HCT116 (cell line): ENCODE results near the gene AKAP12. TPM values are rescaled to one million over a fixed set of nuclear protein-coding genes. Genes with fewer than 3 reads are reported as not detected.
"Not testable (repeated sequence)": the region's sequence is repeated elsewhere in the genome, so short reads cannot be mapped to it uniquely, and the experiment has no call there.

Experiments
- ATAC-seq: fragments of 200-7000 bp; cut with Tn5 transposase; 2 replicates; pipeline ENCODE4 v1.9.1; 2020; ENCODE audit warnings: mild to moderate bottlenecking, moderate library complexity
- BruUV-seq: library from RNA; stranded (reverse); fragments of 400-500 nt; replicated peaks from 2 replicates; lab custom pipeline; 2021; lab: Mats Ljungman, UMichigan
- CTCF ChIA-PET: fragments of 300-600 bp; sonication (Branson Sonifier 250); formaldehyde crosslinking; loops from one replicate; lab custom pipeline; 2021; ENCODE audit warnings: antibody characterized with exemption; lab: Charles Lee
- POLR2A ChIA-PET: fragments of 300-600, 350-600 bp; sonication (Branson Sonifier 250); formaldehyde crosslinking; loops from one replicate; lab custom pipeline; 2021; ENCODE audit warnings: antibody characterized with exemption; lab: Charles Lee
- RAD21 ChIA-PET, 2 experiments: fragments of 300-600 bp; sonication (Branson Sonifier 250); formaldehyde crosslinking; loops; one replicate each; lab custom pipeline; 2023; ENCODE audit warnings: low total read pairs in 2 of 2; ENCODE audit not compliant: uncharacterized antibody in 2 of 2, unreplicated experiment in 2 of 2, low non-redundant PET in 1 of 2; lab: Charles Lee
- DNase-seq: peaks from one replicate; pipeline ENCODE4 v3.0.0-alpha.2; 2010; ENCODE audit warnings: low read depth, low spot score
- H2AFZ ChIP-seq: fragments of 200-600 bp; shearing (Covaris generic), sonication (generic); 2 replicates; pipeline ENCODE4 v1.6.1; 2017; ENCODE audit warnings: low read depth, mixed run types, mixed read lengths, antibody characterized with exemption, low read length; ENCODE audit not compliant: poor library complexity, severe bottlenecking
- H3K27ac ChIP-seq: 2 replicates; pipeline ENCODE4 v1.5.1; 2012; ENCODE audit warnings: low read depth, low read length
- H3K27me3 ChIP-seq: fragments of 200-600 bp; sonication (generic); 2 replicates; pipeline ENCODE4 v1.6.1; 2016; ENCODE audit warnings: mixed run types, low read length, mixed read lengths; ENCODE audit not compliant: insufficient read depth
- H3K36me3 ChIP-seq, 2 experiments: fragments of 200-500 bp in 1 of 2; fragments of 200-600 bp in 1 of 2; sonication (Bioruptor generic) in 1 of 2; sonication (generic) in 1 of 2; 2 replicates each; pipeline versions ENCODE4 v1.5.1 to v1.6.1; 2014 to 2016; ENCODE audit warnings: low read length in 2 of 2, inconsistent platforms in 1 of 2, mixed read lengths in 1 of 2, mixed run types in 1 of 2; ENCODE audit not compliant: insufficient read depth in 2 of 2, control insufficient read depth in 1 of 2
- H3K4me1 ChIP-seq, 2 experiments: fragments of 200-600 bp in 1 of 2; sonication (generic) in 1 of 2; 2 replicates each; pipeline versions ENCODE4 v1.5.1 to v1.6.1; 2012 to 2017; ENCODE audit warnings: low read length in 2 of 2, inconsistent platforms in 1 of 2, mild to moderate bottlenecking in 1 of 2, mixed read lengths in 1 of 2, mixed run types in 1 of 2, moderate library complexity in 1 of 2; ENCODE audit not compliant: insufficient read depth in 2 of 2, control insufficient read depth in 1 of 2
- H3K4me2 ChIP-seq: fragments of 200-600 bp; sonication (generic); 2 replicates; pipeline ENCODE4 v1.6.1; 2017; ENCODE audit warnings: mixed run types, low read length, mixed read lengths
- H3K4me3 ChIP-seq, 2 experiments: fragments of 200-600 bp in 1 of 2; sonication (generic) in 1 of 2; replicated peaks in 1 of 2; 2 replicates each; pipeline ENCODE4 v1.5.1; 2011 to 2016; ENCODE audit warnings: low read length in 2 of 2, control low read depth in 1 of 2, low read depth in 1 of 2, mild to moderate bottlenecking in 1 of 2, mixed read lengths in 1 of 2, mixed run types in 1 of 2
- H3K79me2 ChIP-seq: fragments of 200-600 bp; sonication (generic); 2 replicates; pipeline ENCODE4 v1.6.1; 2017; ENCODE audit warnings: mild to moderate bottlenecking, mixed run types, low read length, moderate library complexity, mixed read lengths; ENCODE audit not compliant: insufficient read depth
- H3K9ac ChIP-seq: fragments of 200-600 bp; sonication (generic); 2 replicates; pipeline ENCODE4 v1.6.1; 2016; ENCODE audit warnings: low read length, mixed read lengths
- H3K9me2 ChIP-seq: fragments of 200-600 bp; sonication (generic), shearing (Covaris generic); 2 replicates; pipeline ENCODE4 v1.6.1; 2017; ENCODE audit warnings: mixed run types, mild to moderate bottlenecking, moderate library complexity; ENCODE audit not compliant: insufficient read depth
- H3K9me3 ChIP-seq, 2 experiments: fragments of 200-500 bp in 1 of 2; fragments of 200-600 bp in 1 of 2; sonication (Bioruptor generic) in 1 of 2; sonication (generic) in 1 of 2; 2 replicates each; pipeline ENCODE4 v1.6.1; 2014 to 2017; ENCODE audit warnings: low read length in 2 of 2, mixed read lengths in 2 of 2, inconsistent platforms in 1 of 2, low read depth in 1 of 2, mild to moderate bottlenecking in 1 of 2, mixed run types in 1 of 2, moderate library complexity in 1 of 2; ENCODE audit not compliant: control insufficient read depth in 1 of 2, insufficient read depth in 1 of 2
- H4K20me1 ChIP-seq: fragments of 200-600 bp; sonication (generic), shearing (Covaris generic); 2 replicates; pipeline ENCODE4 v1.6.1; 2017; ENCODE audit warnings: mixed run types, mild to moderate bottlenecking, moderate library complexity; ENCODE audit not compliant: insufficient read depth
- POLR2AphosphoS5 ChIP-seq: IDR thresholded peaks from 2 replicates; pipeline ENCODE4 v1.6.1; 2011; ENCODE audit warnings: mild to moderate bottlenecking, low read depth, low read length, moderate library complexity
- intact Hi-C: fragments of 100-400 bp; cut with micrococcal nuclease; formaldehyde crosslinking; loops from 2 replicates; pipeline ENCODE4 v1.10.0; 2022
- total RNA-seq: library from RNA; stranded (reverse); gene quantifications from one replicate; pipeline ENCODE4 v1.2.1, GENCODE V29; 2021; ENCODE audit not compliant: unreplicated experiment
- TF ChIP-seq, protein P1 (sequence below), 3 experiments: fragments of 200-600 bp in 1 of 3; sonication (generic) in 1 of 3; IDR thresholded peaks in 2 of 3; conservative IDR thresholded peaks in 1 of 3; 2 replicates each; pipeline ENCODE4 v1.5.1; 2012 to 2017; ENCODE audit warnings: low read depth in 2 of 3, low read length in 2 of 3, antibody characterized with exemption in 1 of 3, borderline replicate concordance in 1 of 3, control low read depth in 1 of 3, mild to moderate bottlenecking in 1 of 3, mixed read lengths in 1 of 3, mixed run types in 1 of 3, moderate library complexity in 1 of 3; ENCODE audit not compliant: insufficient read depth in 1 of 3

The AKAP12 gene
- total RNA-seq, 1 experiment from 2014 or later: 1,220 TPM

DNA sequence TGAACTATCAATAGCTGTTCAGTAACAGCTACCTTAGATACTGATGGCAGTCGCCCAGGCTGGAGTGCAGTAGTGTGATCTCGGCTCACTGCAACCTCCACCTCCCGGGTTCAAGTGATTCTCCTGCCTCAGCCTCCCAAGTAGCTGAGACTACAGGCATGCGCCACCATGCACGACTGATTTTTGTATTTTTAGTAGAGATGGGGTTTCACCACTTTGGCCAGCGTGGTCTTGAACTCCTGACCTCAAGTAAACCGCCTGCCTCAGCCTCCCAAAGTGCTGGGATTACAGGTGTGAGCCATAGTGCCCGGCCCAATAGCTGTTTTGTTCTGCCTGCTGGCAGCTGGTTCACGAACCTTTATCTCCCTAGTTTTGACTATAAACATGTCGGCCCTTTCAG is 103.0 kb downstream of the AKAP12 start:
- peaks cover 0 to 78% of the 10 kb centered on the region in 2 experiments; a peak in 3 of 4 replicates for H3K36me3 ChIP-seq
- intact Hi-C loops, CTCF ChIA-PET, DNase-seq, POLR2A ChIA-PET, ATAC-seq, BruUV-seq, H3K4me3 ChIP-seq, H3K27ac ChIP-seq, H3K9ac ChIP-seq, H2AFZ ChIP-seq, H3K9me2 ChIP-seq, H3K9me3 ChIP-seq, RAD21 ChIA-PET, H3K4me2 ChIP-seq, H3K27me3 ChIP-seq: not testable (repeated sequence)
- H3K4me1 ChIP-seq: peaks cover 0 to 17% of the 10 kb centered on the region in 2 experiments; a peak in 2 of 4 replicates
- H4K20me1 ChIP-seq: peaks cover 76% of the 10 kb centered on the region
- TF ChIP-seq POLR2AphosphoS5: peak; percentile 54; the same call in 1 of the 2 replicates
- H3K79me2 ChIP-seq: peaks cover 100% of the 10 kb centered on the region

DNA sequence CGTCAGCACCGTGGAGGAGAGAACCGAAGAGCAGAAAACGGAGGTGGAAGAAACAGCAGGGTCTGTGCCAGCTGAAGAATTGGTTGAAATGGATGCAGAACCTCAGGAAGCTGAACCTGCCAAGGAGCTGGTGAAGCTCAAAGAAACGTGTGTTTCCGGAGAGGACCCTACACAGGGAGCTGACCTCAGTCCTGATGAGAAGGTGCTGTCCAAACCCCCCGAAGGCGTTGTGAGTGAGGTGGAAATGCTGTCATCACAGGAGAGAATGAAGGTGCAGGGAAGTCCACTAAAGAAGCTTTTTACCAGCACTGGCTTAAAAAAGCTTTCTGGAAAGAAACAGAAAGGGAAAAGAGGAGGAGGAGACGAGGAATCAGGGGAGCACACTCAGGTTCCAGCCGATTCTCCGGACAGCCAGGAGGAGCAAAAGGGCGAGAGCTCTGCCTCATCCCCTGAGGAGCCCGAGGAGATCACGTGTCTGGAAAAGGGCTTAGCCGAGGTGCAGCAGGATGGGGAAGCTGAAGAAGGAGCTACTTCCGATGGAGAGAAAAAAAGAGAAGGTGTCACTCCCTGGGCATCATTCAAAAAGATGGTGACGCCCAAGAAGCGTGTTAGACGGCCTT is 110.0 kb downstream of the AKAP12 start:
- Histone ChIP-seq H3K9me2 (no peaks in the 10 kb centered on the region), H3K4me2 (no peak overlapping the region), H3K36me3 (peaks cover 32 to 77% of the 10 kb centered on the region in 2 experiments), H3K4me1 (peaks cover 0 to 17% of the 10 kb centered on the region in 2 experiments; a peak in 1 of 4 replicates), H3K79me2 (peaks cover 99% of the 10 kb centered on the region), H2AFZ (no peak overlapping the region), H3K27me3 (no peaks in the 10 kb centered on the region), H3K9me3 (no peaks in the 10 kb centered on the region), H3K27ac (no peak overlapping the region), H4K20me1 (peaks cover 69% of the 10 kb centered on the region), H3K4me3 (no peak overlapping the region), H3K9ac (no peak overlapping the region)
- DNase-seq: no peak
- RAD21 ChIA-PET: no interaction called here
- CTCF ChIA-PET: no interaction called here
- BruUV-seq: TSS peak; percentile 19
- no peak for ATAC-seq
- POLR2A ChIA-PET: no interaction called here
- intact Hi-C loops: no loop called here
- TF ChIP-seq, protein P1, sequence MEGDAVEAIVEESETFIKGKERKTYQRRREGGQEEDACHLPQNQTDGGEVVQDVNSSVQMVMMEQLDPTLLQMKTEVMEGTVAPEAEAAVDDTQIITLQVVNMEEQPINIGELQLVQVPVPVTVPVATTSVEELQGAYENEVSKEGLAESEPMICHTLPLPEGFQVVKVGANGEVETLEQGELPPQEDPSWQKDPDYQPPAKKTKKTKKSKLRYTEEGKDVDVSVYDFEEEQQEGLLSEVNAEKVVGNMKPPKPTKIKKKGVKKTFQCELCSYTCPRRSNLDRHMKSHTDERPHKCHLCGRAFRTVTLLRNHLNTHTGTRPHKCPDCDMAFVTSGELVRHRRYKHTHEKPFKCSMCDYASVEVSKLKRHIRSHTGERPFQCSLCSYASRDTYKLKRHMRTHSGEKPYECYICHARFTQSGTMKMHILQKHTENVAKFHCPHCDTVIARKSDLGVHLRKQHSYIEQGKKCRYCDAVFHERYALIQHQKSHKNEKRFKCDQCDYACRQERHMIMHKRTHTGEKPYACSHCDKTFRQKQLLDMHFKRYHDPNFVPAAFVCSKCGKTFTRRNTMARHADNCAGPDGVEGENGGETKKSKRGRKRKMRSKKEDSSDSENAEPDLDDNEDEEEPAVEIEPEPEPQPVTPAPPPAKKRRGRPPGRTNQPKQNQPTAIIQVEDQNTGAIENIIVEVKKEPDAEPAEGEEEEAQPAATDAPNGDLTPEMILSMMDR (IDR thresholded peaks at IDR 0.05 in 2 of 3, conservative IDR thresholded peaks at IDR 0.05 in 1 of 3; ENCODE audit: borderline replicate concordance in 1 of 3, insufficient read depth in 1 of 3, low read depth in 2 of 3, low read length in 2 of 3): no peak
- peak; percentile 2; the same call in 1 of the 2 replicates for TF ChIP-seq POLR2AphosphoS5
